Hypothalamus (tissue), 51 donors: Measurements from ENCODE around the gene SELENOV.
"Not testable (repeated sequence)": the region's sequence is repeated elsewhere in the genome, so short reads cannot be mapped to it uniquely, and the experiment has no call there.

ENCODE experiments used
- DNase-seq, 51 donors: peaks; one replicate each; lab custom pipeline; 2025; lab: John Stamatoyannopoulos, UW

The SELENOV gene, protein sequence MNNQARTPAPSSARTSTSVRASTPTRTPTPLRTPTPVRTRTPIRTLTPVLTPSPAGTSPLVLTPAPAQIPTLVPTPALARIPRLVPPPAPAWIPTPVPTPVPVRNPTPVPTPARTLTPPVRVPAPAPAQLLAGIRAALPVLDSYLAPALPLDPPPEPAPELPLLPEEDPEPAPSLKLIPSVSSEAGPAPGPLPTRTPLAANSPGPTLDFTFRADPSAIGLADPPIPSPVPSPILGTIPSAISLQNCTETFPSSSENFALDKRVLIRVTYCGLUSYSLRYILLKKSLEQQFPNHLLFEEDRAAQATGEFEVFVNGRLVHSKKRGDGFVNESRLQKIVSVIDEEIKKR

DNA sequence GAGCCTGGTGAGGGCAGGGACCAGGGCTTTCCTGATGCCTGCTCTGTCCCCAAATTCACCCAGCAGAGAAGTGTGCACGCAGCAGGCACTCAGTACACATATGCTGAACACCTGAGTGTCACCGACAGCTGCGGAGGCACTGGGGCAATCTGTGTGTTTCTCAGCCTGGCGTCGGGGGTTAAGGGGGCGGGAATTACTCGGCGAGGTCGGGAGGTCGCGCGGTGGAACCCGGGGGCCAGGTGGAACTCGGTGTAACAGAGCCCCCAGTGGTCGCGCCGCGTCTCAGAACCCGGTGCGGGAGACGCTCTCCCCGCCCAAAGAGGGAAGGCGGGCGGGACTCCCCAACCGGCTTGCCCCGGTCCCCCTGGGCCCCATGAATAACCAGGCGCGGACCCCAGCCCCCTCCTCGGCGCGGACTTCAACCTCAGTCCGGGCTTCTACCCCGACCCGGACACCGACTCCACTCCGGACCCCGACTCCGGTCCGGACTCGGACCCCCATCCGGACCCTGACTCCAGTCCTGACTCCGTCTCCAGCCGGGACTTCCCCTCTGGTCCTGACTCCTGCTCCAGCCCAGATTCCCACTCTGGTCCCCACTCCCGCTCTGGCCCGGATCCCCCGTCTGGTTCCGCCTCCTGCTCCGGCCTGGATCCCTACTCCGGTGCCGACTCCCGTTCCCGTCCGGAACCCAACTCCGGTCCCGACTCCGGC, at the start of gene SELENOV:
Gene SELENOV, plus strand, starts transcription at position 300 of the 711 bp plus-strand sequence. Its CDS starts 74 bp downstream, at position 374.
- peak in 3 of 51 donors; percentile 9 to 13 (median 13) for DNase-seq

DNA sequence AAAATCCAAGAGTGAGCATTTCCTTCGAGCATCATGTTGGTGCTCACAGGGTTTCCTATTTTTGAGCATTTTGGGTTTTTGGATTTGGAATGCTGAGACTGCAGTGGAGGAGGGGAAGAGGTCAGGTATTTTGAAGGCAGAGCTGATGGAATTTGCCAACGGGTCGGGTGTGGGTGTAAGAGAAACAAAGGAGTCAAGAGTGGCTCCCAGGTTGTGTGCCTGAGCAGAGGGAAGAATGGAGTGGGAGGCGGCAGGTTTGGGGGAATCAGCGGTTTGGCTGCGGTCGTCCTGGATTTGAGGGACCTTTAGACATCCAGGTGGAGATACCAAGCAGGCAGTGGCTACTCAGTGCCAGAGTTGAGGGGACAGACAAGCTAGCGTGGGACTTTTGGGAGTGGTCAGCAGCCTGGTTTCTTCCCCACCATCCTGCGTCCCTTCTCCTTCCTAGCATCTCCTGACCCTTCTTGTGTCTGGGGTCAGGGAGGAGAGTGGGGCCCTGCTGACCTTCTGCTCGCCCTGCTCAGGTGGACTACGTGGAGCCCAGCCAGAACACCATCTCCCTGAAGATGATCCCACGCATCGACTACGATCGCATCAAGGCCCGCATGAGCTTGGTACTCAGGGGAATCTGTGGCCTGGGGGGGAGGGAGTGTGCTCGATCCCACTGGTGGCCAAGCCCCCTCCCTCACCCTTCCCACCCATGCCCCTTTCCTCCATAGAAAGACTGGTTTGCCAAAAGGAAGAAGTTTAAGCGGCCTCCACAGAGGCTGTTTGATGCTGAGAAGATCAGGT, 48.8 kb upstream of the SELENOV start:
- no peak for DNase-seq

DNA sequence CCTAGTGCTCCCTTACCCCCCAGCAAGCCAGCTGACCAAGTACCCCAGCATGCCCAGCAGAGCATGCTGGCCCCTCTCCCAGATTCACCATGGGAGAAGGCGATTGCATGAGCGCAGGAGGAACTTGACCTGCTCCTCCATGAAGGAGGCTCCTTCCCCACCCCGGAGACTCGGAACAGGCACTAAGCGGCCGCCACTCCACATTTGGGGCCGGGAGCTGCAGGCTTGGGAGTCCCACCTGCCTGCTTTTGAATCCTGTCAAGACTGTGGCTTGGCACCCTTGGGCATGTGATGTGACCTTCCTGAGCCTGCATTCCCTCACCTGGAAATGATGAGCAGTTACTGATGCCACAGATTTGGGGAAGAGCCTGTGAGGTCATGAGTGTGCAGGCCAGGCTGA, 47.0 kb upstream of the SELENOV start:
- DNase-seq = no peak

DNA sequence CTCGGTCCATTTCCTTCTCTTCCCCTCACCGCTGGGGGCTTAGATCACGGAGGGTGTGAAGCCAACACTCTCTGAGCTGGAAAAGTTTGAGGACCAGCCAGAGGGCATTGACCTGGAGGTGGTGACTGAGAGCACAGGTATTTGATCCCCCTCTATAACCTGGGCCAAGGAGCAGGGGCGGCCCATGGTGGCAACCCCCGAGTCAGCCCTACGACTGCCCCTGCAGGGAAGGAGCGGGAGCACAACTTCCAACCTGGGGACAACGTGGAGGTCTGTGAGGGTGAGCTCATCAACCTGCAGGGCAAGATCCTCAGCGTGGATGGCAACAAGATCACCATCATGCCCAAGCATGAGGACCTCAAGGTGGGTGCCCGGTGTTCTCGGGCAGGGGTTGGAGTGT, 45.9 kb upstream of the SELENOV start:
- DNase-seq = no peak

DNA sequence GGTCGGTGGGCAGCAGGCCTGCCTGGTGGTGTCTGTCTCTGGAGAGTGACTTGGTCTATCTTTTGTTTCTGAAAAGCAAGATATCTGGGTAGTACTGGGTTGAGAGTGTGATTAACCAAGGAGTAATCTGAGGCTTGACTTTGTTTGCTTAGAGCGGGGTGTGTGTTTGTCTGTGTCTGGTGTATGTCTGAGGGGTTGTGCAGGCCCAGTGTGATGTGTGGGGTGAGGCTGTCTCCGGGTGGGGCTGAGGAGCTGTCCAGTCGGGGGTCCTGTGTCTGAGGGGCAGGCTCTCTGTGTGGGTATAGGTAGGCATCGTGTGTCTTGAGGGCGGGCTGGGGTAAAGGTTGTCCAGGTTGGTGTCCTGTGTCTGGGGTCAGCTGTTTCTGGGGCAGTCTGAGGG, 45.4 kb upstream of the SELENOV start:
- no peak for DNase-seq

DNA sequence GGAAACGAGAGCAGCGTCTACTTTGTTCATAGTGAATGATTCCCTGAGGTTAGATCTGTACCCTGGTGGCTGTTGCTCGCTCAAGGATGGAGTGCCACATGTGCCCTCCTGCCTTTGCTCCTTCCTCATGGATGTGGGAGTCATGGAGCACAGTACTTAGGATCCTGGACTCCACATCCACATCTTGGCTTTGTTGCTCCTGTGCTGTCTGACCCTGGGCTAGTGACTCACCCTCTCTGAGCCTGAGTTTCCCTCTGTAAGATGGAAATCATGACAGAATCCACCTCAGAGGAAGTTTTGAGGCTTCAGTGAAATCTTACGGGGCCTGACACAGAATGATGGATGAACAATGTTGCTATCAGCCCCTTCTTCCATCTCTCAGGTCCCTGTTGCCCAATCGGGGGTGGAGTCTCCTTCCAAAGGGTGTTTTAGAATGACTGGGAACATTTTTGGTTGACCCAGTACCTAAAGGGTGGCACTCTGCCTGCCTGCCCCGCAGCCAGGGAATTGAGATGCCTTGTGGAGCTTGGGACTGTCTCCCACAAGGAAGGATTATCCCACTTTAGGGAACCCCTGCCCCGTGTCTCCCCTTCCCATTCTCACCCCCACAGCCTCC, 44.1 kb upstream of the SELENOV start:
- no peak for DNase-seq

DNA sequence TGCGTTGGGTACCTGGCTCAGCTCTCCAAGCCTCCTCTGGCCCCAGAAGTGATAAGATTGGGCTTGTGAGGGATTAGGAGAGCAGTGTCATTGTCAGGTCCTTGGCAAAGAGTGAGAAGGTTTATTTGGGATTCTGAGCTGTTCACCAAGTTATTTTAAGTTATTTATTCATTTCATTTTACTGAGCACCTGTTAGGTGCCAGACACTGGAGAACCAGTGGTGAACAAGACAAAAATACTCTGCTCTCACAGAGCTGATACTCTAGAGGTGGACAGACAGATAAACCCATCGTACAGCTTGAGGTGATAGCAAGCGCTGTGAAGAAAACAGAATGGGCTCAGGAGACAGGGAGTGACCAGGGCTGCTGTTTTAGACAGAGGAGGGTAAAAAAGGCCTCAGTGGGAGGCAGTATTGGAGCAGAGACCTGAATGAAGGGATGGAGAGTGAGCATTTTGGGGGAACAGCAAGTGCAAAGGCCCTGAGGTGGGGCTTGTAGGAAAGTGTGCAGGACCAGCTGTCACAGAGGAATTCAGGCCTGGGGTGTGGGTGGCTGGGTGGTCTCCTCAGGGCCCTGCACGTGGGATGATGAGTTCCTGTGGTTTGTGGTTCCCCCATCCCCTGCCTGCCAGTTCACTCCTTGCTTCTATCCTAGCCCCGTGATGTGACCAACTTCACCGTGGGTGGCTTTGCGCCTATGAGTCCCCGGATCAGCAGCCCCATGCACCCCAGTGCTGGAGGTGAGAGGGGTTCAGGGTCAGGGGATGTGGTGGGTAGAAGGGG, 43.0 kb upstream of the SELENOV start:
- no peak for DNase-seq

DNA sequence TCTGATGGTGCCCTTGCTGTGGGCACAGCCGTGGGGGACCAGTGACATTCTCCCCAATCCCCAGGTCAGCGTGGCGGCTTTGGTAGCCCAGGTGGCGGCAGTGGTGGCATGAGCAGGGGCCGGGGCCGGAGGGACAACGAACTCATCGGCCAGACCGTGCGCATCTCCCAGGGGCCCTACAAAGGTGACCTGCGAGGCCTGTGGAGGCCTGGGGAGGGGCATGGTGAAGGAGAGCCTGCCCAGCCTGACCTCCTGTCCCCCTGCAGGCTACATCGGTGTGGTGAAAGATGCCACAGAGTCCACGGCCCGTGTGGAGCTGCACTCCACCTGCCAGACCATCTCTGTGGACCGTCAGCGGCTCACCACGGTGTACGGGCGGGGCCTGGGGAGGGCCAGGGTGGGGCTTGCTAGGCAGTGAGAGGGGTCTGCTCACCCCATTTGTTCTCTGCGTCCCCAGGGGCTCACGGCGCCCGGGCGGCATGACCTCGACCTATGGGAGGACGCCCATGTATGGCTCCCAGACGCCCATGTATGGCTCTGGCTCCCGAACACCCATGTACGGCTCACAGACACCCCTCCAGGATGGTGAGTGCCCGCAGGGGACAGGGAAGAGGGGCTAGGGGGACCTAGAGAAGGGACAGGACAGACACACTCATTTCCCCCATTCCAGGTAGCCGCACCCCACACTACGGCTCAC, 42.0 kb upstream of the SELENOV start:
- no peak for DNase-seq

DNA sequence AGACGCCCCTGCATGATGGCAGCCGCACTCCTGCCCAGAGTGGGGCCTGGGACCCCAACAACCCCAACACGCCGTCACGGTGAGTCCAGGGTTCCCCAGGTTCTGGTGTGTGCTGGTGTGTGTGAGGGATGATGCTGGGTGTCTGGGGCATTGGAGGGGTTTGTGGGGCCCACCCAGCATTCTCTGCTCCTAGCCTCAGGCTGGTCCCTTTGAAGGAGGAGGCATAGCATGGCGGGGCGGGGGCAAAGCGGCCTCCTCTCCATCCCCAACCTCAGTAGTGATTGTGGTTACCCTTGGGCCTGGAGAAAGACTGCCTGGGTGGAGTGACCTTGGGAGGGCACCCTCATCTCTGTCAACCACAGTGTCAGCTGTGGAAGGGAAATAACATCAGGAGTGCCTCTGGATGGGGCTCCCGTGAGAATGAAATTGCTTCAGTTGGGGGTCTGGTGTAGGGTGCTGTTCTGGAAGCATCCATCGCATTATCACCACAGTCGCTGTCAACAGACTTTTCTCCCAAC, 41.4 kb upstream of the SELENOV start:
- no peak for DNase-seq

DNA sequence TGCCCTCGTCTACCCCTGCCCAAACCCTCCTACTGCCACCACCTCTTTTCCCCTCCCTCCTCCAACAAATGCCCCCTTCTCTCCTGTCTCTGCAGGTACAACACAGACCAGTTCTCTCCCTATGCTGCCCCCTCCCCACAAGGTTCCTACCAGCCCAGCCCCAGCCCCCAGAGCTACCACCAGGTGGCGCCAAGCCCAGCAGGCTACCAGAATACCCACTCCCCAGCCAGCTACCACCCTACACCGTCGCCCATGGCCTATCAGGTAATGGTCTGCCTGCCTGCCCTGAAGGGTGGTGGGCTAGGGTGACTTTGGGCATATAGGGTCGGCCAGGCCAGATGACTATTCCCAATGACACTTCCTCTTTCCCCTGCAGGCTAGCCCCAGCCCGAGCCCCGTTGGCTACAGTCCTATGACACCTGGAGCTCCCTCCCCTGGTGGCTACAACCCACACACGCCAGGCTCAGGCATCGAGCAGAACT, 40.8 kb upstream of the SELENOV start:
- peak in 34 of 51 donors; percentile 0 to 52 (median 16) for DNase-seq

DNA sequence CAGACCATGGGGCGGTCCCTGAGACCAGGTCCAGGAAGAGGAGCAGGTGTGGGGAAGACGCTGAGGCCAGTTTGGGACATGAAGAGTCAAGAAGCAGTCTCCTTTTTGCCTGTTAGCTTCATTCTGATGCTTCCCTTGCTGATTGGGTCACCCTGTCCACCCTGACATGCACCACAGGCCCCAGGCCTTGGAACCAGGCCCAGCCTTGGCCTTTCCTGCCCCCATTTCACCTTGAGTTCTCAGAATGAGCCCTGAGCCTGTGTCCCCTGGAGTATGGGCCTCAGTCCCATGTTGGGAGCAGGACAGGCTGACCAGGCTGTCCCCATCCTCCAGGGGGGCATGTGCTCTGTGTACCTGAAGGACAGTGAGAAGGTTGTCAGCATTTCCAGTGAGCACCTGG, 39.2 kb upstream of the SELENOV start:
- DNase-seq = no peak

DNA sequence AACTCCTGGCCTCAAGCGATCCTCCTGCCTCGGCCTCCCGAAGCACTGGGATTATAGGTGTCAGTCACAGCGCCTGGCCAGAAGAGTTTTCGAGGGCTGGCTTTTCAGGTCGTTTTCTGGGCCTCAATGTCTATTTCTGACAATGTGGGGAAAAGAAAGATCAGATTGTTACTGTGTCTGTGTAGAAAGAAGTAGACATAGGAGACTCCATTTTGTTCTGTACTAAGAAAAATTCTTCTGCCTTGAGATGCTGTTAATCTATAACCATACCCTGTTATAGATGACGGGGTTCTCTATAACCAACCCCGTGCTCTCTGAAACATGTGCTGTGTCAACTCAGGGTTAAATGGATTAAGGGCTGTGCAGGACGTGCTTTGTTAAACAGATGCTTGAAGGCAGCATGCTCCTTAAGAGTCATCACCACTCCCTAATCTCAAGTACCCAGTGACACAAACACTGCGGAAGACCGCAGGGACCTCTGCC, 35.6 kb upstream of the SELENOV start:
- not testable (repeated sequence) for DNase-seq

DNA sequence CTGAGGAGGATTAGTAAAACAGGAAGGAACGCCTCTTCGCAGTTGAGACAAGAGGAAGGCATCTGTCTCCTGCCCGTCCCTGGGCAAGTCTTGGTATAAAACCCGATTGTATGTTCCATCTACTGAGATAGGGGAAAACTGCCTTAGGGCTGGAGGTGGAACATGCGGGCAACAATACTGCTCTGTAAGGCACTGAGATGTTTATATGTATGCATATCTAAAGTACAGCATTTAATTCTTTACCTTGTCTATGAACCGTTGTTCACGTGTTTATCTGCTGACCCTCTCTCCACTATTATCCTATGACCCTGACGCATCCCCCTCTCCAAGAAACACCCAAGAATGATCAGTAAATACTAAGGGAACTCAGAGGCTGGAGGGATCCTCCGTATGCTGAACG, 35.0 kb upstream of the SELENOV start:
- DNase-seq = peak in 4 of 51 donors; percentile 1 to 8 (median 2)

DNA sequence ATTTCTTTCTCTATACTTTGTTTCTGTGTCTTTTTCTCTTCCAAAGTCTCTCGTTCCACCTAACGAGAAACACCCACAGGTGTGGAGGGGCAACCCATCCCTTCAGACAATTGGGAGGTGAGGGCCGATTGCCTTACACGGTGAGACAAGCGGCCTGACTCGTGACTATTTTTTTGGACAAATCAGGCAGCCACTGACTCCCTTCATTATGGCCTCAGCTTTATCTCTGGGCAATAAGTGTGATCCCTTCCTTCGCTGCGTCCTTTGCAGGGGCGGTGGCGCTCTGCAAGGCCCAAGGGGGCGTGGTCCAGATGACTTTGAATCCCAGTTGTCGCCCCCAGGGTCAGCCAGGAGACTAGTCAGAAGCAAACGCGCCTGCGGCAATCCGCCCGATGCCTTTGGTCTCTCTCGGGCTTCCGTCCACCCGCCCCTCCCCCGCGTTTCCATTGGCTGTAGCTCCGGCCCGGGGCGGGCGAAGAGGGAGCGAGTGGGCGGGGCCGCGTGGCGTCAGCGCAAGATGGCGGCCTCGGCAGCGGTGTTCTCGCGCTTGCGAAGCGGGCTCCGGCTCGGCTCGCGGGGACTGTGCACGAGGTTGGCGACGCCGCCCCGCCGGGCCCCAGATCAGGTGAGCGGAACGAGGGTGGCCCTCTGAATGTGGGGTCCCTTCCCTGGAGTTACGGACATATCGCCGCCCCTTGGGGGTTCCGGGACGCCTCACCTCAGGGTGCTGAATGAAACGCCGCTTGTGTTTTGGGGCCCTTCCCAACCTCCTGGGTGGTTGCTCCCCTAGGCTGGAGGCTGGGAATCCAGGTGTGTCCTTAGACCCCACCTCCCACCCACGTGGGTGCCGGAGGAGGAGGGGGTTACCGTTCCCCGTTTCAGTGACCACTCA, 34.4 kb upstream of the SELENOV start, which contains the start of gene TIMM50:
Gene TIMM50, plus strand, starts transcription at position 502 of the 892 bp plus-strand sequence. Its CDS starts 16 bp downstream, at position 518.
- DNase-seq = peak; percentile 66 to 97 (median 92)

DNA sequence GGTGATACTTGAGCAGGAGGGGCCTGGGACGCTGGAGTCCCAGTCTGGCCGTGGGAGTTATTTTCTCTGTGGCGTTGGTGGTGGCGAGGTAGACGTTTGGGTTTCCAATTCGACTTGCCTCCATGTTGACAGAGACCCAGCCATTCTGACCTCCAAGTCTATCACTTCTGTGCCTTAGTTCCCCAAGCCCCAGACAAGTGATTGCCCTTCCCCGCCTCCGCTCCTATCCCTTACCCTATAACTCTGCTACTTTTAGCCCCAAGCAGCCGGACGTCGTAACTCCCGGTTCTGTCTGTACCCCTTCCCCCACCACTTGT, 33.8 kb upstream of the SELENOV start:
- DNase-seq = no peak

DNA sequence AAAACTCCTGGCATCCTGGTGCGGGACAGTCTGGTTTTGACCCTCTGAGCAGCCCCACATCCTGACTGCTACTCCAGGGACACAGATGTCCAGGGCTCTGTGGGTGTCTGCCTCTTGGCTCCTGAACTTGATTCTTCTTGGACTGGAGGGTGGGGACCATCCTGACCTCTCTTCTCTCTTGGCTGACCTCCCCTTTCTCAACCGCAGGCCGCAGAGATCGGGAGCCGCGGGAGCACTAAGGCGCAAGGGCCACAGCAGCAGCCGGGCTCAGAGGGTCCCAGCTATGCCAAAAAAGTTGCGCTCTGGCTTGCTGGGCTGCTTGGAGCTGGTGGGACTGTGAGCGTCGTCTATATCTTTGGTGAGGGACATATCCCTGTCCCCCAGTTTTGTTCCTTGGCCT, 33.3 kb upstream of the SELENOV start:
- DNase-seq = no peak

DNA sequence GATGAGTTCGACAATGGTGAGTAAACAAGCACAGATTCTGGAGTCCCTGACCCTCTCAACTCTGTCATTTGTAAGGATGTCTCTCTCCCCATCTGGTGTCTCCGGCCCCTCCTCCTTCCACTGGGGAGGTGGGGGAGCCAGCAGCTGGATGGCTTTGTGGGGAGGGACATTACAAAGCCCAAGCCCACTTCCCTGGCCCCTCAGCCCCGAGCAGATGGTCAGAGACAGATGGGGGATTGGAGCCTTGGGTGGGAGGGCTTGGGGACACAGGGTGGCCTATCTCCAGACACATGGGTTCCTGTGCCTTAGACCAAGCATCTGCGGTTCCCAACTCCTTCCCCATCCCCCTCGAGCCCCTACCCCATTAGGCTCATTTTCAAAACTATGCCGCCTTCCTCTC, 31.8 kb upstream of the SELENOV start:
- no peak for DNase-seq

DNA sequence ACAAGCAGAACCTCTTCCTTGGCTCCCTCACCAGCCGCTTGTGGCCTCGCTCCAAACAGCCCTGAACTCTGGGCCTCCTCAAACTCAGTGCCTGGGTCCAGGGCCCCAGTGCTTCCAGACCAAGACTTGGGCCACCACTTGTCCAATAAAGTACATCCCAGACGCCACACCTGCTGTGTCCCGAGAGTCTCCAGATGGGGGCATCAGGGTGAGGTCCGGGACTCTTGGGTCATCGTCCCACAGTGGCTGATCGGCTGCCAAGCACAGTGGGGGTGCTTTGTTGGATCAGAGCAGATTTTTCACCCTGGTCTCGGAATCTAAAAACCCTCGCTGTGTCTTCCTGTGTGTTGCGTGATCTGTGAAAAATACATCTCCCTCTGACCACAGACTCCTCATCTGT, 25.2 kb upstream of the SELENOV start:
- no peak for DNase-seq
